GM12875 (cell line): ENCODE data around the gene MTCH1.

ENCODE experiments used
- H3K4me3 ChIP-seq: one replicate; pipeline ENCODE4 v1.5.1; 2011; ENCODE audit warnings: low read depth, low read length, control low read depth
- CTCF ChIP-seq: IDR thresholded peaks from 2 replicates; pipeline ENCODE4 v1.5.1; 2011; ENCODE audit warnings: low read depth, mild to moderate bottlenecking, control low read depth, inconsistent platforms, low read length, moderate library complexity, borderline replicate concordance; ENCODE audit not compliant: insufficient read depth

The MTCH1 gene

GRCh38 chr6:36985808-36986703 lies at the start of gene MTCH1:
TSS of gene MTCH1 (minus strand) at chr6:36986196. CDS start at chr6:36986173, 23 bp downstream.
- peak within 1 kb of the TSS; percentile 66 for H3K4me3 ChIP-seq
- no peak for TF ChIP-seq CTCF

GRCh38 chr6:37033819-37034795 lies 48.1 kb upstream of the MTCH1 start:
- TF ChIP-seq CTCF: no peak
- H3K4me3 ChIP-seq: no peak overlapping the region

- H3K4me3 ChIP-seq: no peak overlapping the region
- no peak for TF ChIP-seq CTCF
Observed at GRCh38 chr6:37033255-37033654, 47.3 kb upstream of the MTCH1 start.

GRCh38 chr6:37032239-37032638 lies 46.2 kb upstream of the MTCH1 start:
- H3K4me3 ChIP-seq: no peak overlapping the region
- TF ChIP-seq CTCF: no peak

- TF ChIP-seq CTCF: no peak
- no peak overlapping the region for H3K4me3 ChIP-seq
Observed at GRCh38 chr6:37030599-37030998, 44.6 kb upstream of the MTCH1 start.

- TF ChIP-seq CTCF: peak; percentile 67
- no peak overlapping the region for H3K4me3 ChIP-seq
Observed at GRCh38 chr6:37029249-37029971, 43.4 kb upstream of the MTCH1 start.
